ENCODE results near the gene DNPEP. TPM values are rescaled to one million over a fixed set of nuclear protein-coding genes. Genes with fewer than 3 reads are reported as not detected.

Gene DNPEP
- total and polyA plus RNA-seq, 2 of the 4 experiments (the other 2 are of a cell fraction): 74.2 to 89.4 TPM

DNA sequence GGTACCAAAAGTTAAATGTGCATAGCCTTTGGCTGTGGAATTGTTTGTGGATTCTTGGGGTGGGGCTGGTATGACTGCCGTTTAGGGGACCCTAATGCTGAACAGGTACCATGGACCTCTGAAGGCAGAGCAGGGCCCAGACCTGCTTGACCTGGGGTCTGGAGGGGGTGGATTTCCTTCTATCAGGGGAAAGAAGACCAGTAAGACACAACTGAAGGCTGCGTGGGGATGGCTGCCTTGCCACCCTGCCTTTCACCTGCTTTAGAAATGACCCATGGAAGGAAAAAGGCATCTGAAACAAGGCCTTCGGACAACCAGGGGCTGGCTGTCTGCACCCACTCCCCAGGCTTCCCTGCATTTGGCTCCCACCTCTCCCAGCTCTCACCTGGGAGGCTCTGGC, 37.5 kb downstream of the DNPEP start:
- in situ Hi-C loops (cut with MboI; ENCODE audit: low sequenced_read_pairs): no loop called here
- dilution Hi-C loops (cut with HindIII; ENCODE audit: low sequenced_read_pairs, unreplicated experiment): no loop called here
- H2AK5ac ChIP-seq (ENCODE audit: low read depth, low read length): no peak overlapping the region
- intact Hi-C loops (cut with micrococcal nuclease): no loop called here
- H3K4me2 ChIP-seq (ENCODE audit: low read depth, low read length): no peak overlapping the region
- H2BK20ac ChIP-seq (ENCODE audit: low read depth, low read length): no peak overlapping the region
- H2BK15ac ChIP-seq (ENCODE audit: low read depth, low read length): no peak overlapping the region
- H3K9me3 ChIP-seq (ENCODE audit: control insufficient read depth, insufficient read depth, low read length): no peaks in the 10 kb centered on the region
- H4K8ac ChIP-seq (ENCODE audit: low read depth in 2 of 2, low read length in 2 of 2): no peak overlapping the region
- no peaks in the 10 kb centered on the region for H4K20me1 ChIP-seq (ENCODE audit: insufficient read depth, low read length)
- no peaks in the 10 kb centered on the region for H3K4me1 ChIP-seq (ENCODE audit: control insufficient read depth, insufficient read depth, low read length)
- H3K27ac ChIP-seq (ENCODE audit: insufficient read depth, low read length): no peak overlapping the region; the same call in 1 of the 2 replicates
- no peak overlapping the region for H4K5ac ChIP-seq (ENCODE audit: low read depth, low read length)
- H4K91ac ChIP-seq (ENCODE audit: insufficient read depth, low read depth, low read length): 0 out of 2 replicates have a peak overlapping the region, but pooled peaks have one; percentile 19
- no peak for DNase-seq
- no peak overlapping the region for H2AFZ ChIP-seq (replicated peaks; ENCODE audit: low read length, poor library complexity)
- no peak for ATAC-seq (ENCODE audit: low read depth)
- no peak overlapping the region for H2BK120ac ChIP-seq (ENCODE audit: low read depth, low read length)
- no peaks in the 10 kb centered on the region; the same call in 1 of the 2 replicates for H3K9me1 ChIP-seq (ENCODE audit: insufficient read depth, low read length)
- CTCF ChIA-PET: interaction anchor here (0.6 to 1.0 kb wide), 2 partner anchors 9 to 72 kb away, joined by 3 read pairs; no protein-coding TSS in a partner anchor
- H2AK9ac ChIP-seq (replicated peaks; ENCODE audit: low read depth, low read length, poor library complexity): no peak overlapping the region
- whole genome bisulfite sequencing, 2 experiments (ENCODE audit: extremely low coverage in 2 of 2, insufficient read length in 1 of 2): 60% methylated on average over 1 of the region's 3 CpGs; no CpG with 5 or more reads in 1 of the 2 experiments
- no peak overlapping the region for H3K18ac ChIP-seq (ENCODE audit: low read depth, low read length)
- no peak for TF ChIP-seq RCOR1 (IDR thresholded peaks at IDR 0.05; ENCODE audit: insufficient replicate concordance, low read length)
- TF ChIP-seq MXI1 (IDR thresholded peaks at IDR 0.05; ENCODE audit: borderline replicate concordance, low read depth, low read length): no peak
- TF ChIP-seq POLR2A (IDR thresholded peaks at IDR 0.05; ENCODE audit: low read depth, low read length): no peak
- TF ChIP-seq BHLHE40 (IDR thresholded peaks at IDR 0.05; ENCODE audit: low read depth, low read length): no peak
- no TSS peak for BruUV-seq (replicated peaks)
- H3K9ac ChIP-seq (ENCODE audit: low read depth, low read length): no peak overlapping the region
- H3K14ac ChIP-seq (replicated peaks; ENCODE audit: low read depth, low read length): no peak overlapping the region
- POLR2A ChIA-PET (ENCODE audit: unreplicated experiment): no interaction called here
- no peak overlapping the region for H3K23ac ChIP-seq (ENCODE audit: low read depth, low read length)
- H3K4ac ChIP-seq (ENCODE audit: low read depth, low read length): no peak overlapping the region
- H3K79me1 ChIP-seq (ENCODE audit: low read depth in 1 of 2, low read length in 2 of 2): no peaks in the 10 kb centered on the region
- no peak overlapping the region for H2BK5ac ChIP-seq (ENCODE audit: low read depth, low read length, poor library complexity, severe bottlenecking)
- H3K56ac ChIP-seq (ENCODE audit: extremely low read depth, insufficient read depth, low read length): no peak overlapping the region
- H3K36me3 ChIP-seq (ENCODE audit: control insufficient read depth, insufficient read depth, low read length): no peaks in the 10 kb centered on the region
- no peak overlapping the region for H3K4me3 ChIP-seq (ENCODE audit: insufficient read depth, low read depth, low read length)
- H3K27me3 ChIP-seq (ENCODE audit: control insufficient read depth, insufficient read depth, low read length): peaks cover 26% of the 10 kb centered on the region

Measured in IMR-90 (cell line).